Vagina (tissue), 2 donors: ENCODE measurements around the gene DCAKD. TPM values are rescaled to one million over a fixed set of nuclear protein-coding genes. Genes with fewer than 3 reads are reported as not detected.

ENCODE experiments used
- DNase-seq, 2 donors: peaks; one replicate each; pipeline ENCODE4 v3.0.0-alpha.2; 2017; ENCODE audit errors: extremely low spot score in 2 of 2
- H3K27ac ChIP-seq: fragments of 200-600 bp; sonication (generic); one replicate; pipeline ENCODE4 v1.5.1; 2019
- H3K27me3 ChIP-seq: fragments of 200-600 bp; sonication (generic); one replicate; pipeline ENCODE4 v1.5.1; 2019
- H3K36me3 ChIP-seq, 2 donors: fragments of 200-600 bp; sonication (generic); one replicate each; pipeline ENCODE4 v1.5.1; 2017 to 2019
- H3K4me1 ChIP-seq: fragments of 200-600 bp; sonication (generic); one replicate; pipeline ENCODE4 v1.5.1; 2019
- H3K4me3 ChIP-seq, 2 donors: fragments of 200-600 bp; sonication (generic); 1 replicate in 1 of 2; 2 replicates in 1 of 2; pipeline ENCODE4 v1.5.1; 2016 to 2019
- H3K9me3 ChIP-seq: fragments of 200-600 bp; sonication (generic); one replicate; pipeline ENCODE4 v1.5.1; 2019
- CTCF ChIP-seq, 3 experiments: fragments of 450-650 bp in 2 of 3; fragments of 200-600 bp in 1 of 3; sonication (generic) in 1 of 3; IDR thresholded peaks; one replicate each; pipeline ENCODE4 v1.5.1; 2017 to 2019; ENCODE audit warnings: antibody characterized with exemption in 3 of 3, mild to moderate bottlenecking in 2 of 3, moderate library complexity in 2 of 3
- POLR2A ChIP-seq, 2 donors: fragments of 450-650 bp; IDR thresholded peaks; one replicate each; pipeline ENCODE4 v1.6.1; 2017; ENCODE audit warnings: antibody characterized with exemption in 2 of 2, mild to moderate bottlenecking in 2 of 2, moderate library complexity in 2 of 2
- POLR2AphosphoS5 ChIP-seq, 2 donors: sonication (generic); formaldehyde crosslinking; IDR thresholded peaks; one replicate each; pipeline ENCODE4 v1.9.0; 2017; ENCODE audit warnings: antibody characterized with exemption in 2 of 2, mild to moderate bottlenecking in 2 of 2, low read depth in 1 of 2; ENCODE audit not compliant: insufficient read depth in 1 of 2
- intact Hi-C: fragments of 100-400 bp; cut with DNase I; formaldehyde crosslinking; loops from one replicate; pipeline ENCODE4 v1.15.1; 2023
- total RNA-seq: library from RNA; depleted of rRNA; stranded (reverse); fragments of >200 nt; gene quantifications from one replicate; pipeline ENCODE4 v1.2.3, GENCODE V29; 2016

The DCAKD gene
- total RNA-seq, 1 donor from 2014 or later = 54.5 TPM

GRCh38 chr17:45003877-45004276 is 47.6 kb downstream of the DCAKD start:
- TF ChIP-seq CTCF (IDR thresholded peaks at IDR 0.05) (no peak), POLR2A (IDR thresholded peaks at IDR 0.05) (no peak), POLR2AphosphoS5 (IDR thresholded peaks at IDR 0.05; ENCODE audit: insufficient read depth in 1 of 2, low read depth in 1 of 2) (no peak)
- intact Hi-C loops = no loop called here
- H3K27me3 ChIP-seq = no peaks in the 10 kb centered on the region
- H3K9me3 ChIP-seq = no peaks in the 10 kb centered on the region
- no peak overlapping the region for H3K27ac ChIP-seq
- H3K4me3 ChIP-seq = no peak overlapping the region
- no peaks in the 10 kb centered on the region for H3K4me1 ChIP-seq
- H3K36me3 ChIP-seq = no peaks in the 10 kb centered on the region
- DNase-seq = no peak

- intact Hi-C loops = no loop called here
Observed at GRCh38 chr17:45001310-45001709, 50.1 kb downstream of the DCAKD start.

GRCh38 chr17:44999433-44999832 is 52.0 kb downstream of the DCAKD start:
- Histone ChIP-seq H3K27me3 (no peaks in the 10 kb centered on the region), H3K9me3 (no peaks in the 10 kb centered on the region), H3K4me1 (no peaks in the 10 kb centered on the region), H3K27ac (no peak overlapping the region), H3K4me3 (no peak overlapping the region), H3K36me3 (no peaks in the 10 kb centered on the region)
- TF ChIP-seq POLR2A (IDR thresholded peaks at IDR 0.05) (no peak), CTCF (IDR thresholded peaks at IDR 0.05) (no peak), POLR2AphosphoS5 (IDR thresholded peaks at IDR 0.05; ENCODE audit: insufficient read depth in 1 of 2, low read depth in 1 of 2) (no peak)
- no peak for DNase-seq
- intact Hi-C loops = no loop called here

More at GRCh38 chr17:45001310-45001709, 50.1 kb downstream of the DCAKD start:
- Histone ChIP-seq H3K27me3 (no peaks in the 10 kb centered on the region), H3K27ac (no peak overlapping the region), H3K9me3 (no peaks in the 10 kb centered on the region), H3K4me1 (no peaks in the 10 kb centered on the region), H3K36me3 (no peaks in the 10 kb centered on the region), H3K4me3 (no peak overlapping the region)
- TF ChIP-seq POLR2AphosphoS5 (IDR thresholded peaks at IDR 0.05; ENCODE audit: insufficient read depth in 1 of 2, low read depth in 1 of 2) (no peak), POLR2A (IDR thresholded peaks at IDR 0.05) (no peak), CTCF (IDR thresholded peaks at IDR 0.05) (no peak)
- no peak for DNase-seq

- Histone ChIP-seq H3K27me3 (no peaks in the 10 kb centered on the region), H3K9me3 (no peaks in the 10 kb centered on the region), H3K4me3 (no peak overlapping the region), H3K4me1 (no peaks in the 10 kb centered on the region), H3K27ac (no peak overlapping the region), H3K36me3 (no peaks in the 10 kb centered on the region)
- intact Hi-C loops = no loop called here
- DNase-seq = no peak
- TF ChIP-seq CTCF (IDR thresholded peaks at IDR 0.05) (no peak), POLR2AphosphoS5 (IDR thresholded peaks at IDR 0.05; ENCODE audit: insufficient read depth in 1 of 2, low read depth in 1 of 2) (no peak), POLR2A (IDR thresholded peaks at IDR 0.05) (no peak)
Observed at GRCh38 chr17:44998646-44999045, 52.8 kb downstream of the DCAKD start.

DNA sequence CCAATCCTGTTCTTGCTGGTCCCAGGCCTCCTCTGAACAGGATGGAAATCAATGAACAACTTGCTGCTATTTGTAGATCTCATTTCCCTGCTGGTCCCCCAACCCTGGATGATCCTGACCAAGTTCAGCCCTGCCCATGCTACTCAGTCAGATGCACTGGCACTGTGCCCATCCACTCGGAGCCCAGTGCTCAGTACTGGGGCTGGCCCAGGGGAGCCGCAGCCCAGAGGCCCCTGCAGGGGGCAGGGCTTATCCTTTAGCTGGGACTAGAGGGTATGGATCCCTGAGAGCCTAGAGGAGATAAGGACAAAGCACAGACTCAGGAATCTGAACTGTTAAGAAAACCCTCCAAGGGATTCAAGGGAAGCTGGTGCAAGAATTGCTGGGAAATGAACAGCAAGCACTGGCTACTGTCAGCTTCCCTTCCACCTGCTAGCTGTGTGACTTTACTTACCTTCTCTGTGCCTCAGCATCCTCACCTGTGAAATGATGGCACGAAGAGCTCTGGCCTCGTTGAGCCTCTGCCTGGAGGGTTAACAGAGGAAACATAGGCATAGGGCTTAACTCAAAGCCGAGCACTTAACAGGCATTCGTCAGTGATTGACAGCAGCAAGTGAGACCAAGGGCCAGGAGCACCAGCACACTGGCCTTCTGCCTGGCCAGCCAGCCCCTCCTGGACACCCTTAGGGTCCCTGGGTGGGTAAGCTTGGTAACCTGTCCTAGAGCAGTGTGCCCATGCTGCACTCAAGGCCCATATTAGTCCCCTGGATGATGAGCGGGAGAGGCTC is 53.5 kb downstream of the DCAKD start:
- H3K27ac ChIP-seq = no peak overlapping the region
- H3K27me3 ChIP-seq = no peaks in the 10 kb centered on the region
- no peaks in the 10 kb centered on the region for H3K36me3 ChIP-seq
- no peak for DNase-seq
- intact Hi-C loops = no loop called here
- H3K9me3 ChIP-seq = no peaks in the 10 kb centered on the region
- TF ChIP-seq POLR2AphosphoS5 (IDR thresholded peaks at IDR 0.05; ENCODE audit: insufficient read depth in 1 of 2, low read depth in 1 of 2) = no peak
- TF ChIP-seq POLR2A (IDR thresholded peaks at IDR 0.05) = no peak
- TF ChIP-seq CTCF (IDR thresholded peaks at IDR 0.05) = no peak
- H3K4me1 ChIP-seq = no peaks in the 10 kb centered on the region
- H3K4me3 ChIP-seq = no peak overlapping the region
